IPS-20b (cell line): Measurements from ENCODE around the gene USP40.

Experiments
- H3K27ac ChIP-seq: one replicate; pipeline ENCODE4 v1.5.1; 2013; ENCODE audit warnings: low read length
- H3K27me3 ChIP-seq: 2 replicates; pipeline ENCODE4 v1.6.1; 2013; ENCODE audit warnings: mild to moderate bottlenecking, low read length, inconsistent platforms; ENCODE audit not compliant: insufficient read depth
- H3K36me3 ChIP-seq: 2 replicates; pipeline ENCODE4 v1.6.1; 2013; ENCODE audit warnings: low read depth, mild to moderate bottlenecking, inconsistent platforms, low read length, moderate library complexity; ENCODE audit not compliant: insufficient read depth
- H3K4me1 ChIP-seq: 2 replicates; pipeline ENCODE4 v1.6.1; 2013; ENCODE audit warnings: mild to moderate bottlenecking, control low read depth, inconsistent platforms, low read length, moderate library complexity; ENCODE audit not compliant: insufficient read depth
- H3K4me3 ChIP-seq: 2 replicates; pipeline ENCODE4 v1.5.1; 2013; ENCODE audit warnings: mild to moderate bottlenecking, low read length, inconsistent platforms
- H3K9ac ChIP-seq: 2 replicates; pipeline ENCODE4 v1.6.1; 2013; ENCODE audit warnings: low read depth, mild to moderate bottlenecking, inconsistent platforms, low read length, moderate library complexity
- H3K9me3 ChIP-seq: 2 replicates; pipeline ENCODE4 v1.6.1; 2013; ENCODE audit warnings: mild to moderate bottlenecking, low read depth, low read length, inconsistent platforms; ENCODE audit not compliant: insufficient read depth

USP40 gene

GRCh38 chr2:233461481-233461891 lies 105.1 kb downstream of the USP40 start:
- H3K27ac ChIP-seq = no peak overlapping the region
- no peak overlapping the region for H3K9ac ChIP-seq
- H3K36me3 ChIP-seq = peaks cover 54% of the 10 kb centered on the region
- no peak overlapping the region for H3K4me3 ChIP-seq
- no peaks in the 10 kb centered on the region for H3K9me3 ChIP-seq
- no peaks in the 10 kb centered on the region for H3K27me3 ChIP-seq
- no peaks in the 10 kb centered on the region for H3K4me1 ChIP-seq

GRCh38 chr2:233460726-233461441 lies 105.7 kb downstream of the USP40 start:
- Histone ChIP-seq H3K36me3 (peaks cover 54% of the 10 kb centered on the region), H3K9me3 (no peaks in the 10 kb centered on the region), H3K27me3 (no peaks in the 10 kb centered on the region), H3K27ac (no peak overlapping the region), H3K4me3 (no peak overlapping the region), H3K9ac (no peak overlapping the region), H3K4me1 (no peaks in the 10 kb centered on the region)

GRCh38 chr2:233459426-233459825 lies 107.2 kb downstream of the USP40 start:
- H3K36me3 ChIP-seq = peaks cover 65% of the 10 kb centered on the region
- H3K9me3 ChIP-seq = no peaks in the 10 kb centered on the region
- H3K27ac ChIP-seq = no peak overlapping the region
- H3K4me1 ChIP-seq = no peaks in the 10 kb centered on the region
- H3K9ac ChIP-seq = no peak overlapping the region
- no peaks in the 10 kb centered on the region for H3K27me3 ChIP-seq
- H3K4me3 ChIP-seq = no peak overlapping the region

GRCh38 chr2:233458826-233459225 lies 107.8 kb downstream of the USP40 start:
- Histone ChIP-seq H3K36me3 (peaks cover 61% of the 10 kb centered on the region), H3K9me3 (no peaks in the 10 kb centered on the region), H3K27me3 (no peaks in the 10 kb centered on the region), H3K9ac (no peak overlapping the region), H3K4me1 (no peaks in the 10 kb centered on the region), H3K4me3 (no peak overlapping the region), H3K27ac (no peak overlapping the region)

GRCh38 chr2:233458031-233458610 lies 108.5 kb downstream of the USP40 start:
- H3K9me3 ChIP-seq = no peaks in the 10 kb centered on the region
- H3K4me1 ChIP-seq = no peaks in the 10 kb centered on the region
- H3K27ac ChIP-seq = no peak overlapping the region
- no peak overlapping the region for H3K9ac ChIP-seq
- H3K36me3 ChIP-seq = peaks cover 62% of the 10 kb centered on the region
- no peak overlapping the region for H3K4me3 ChIP-seq
- H3K27me3 ChIP-seq = no peaks in the 10 kb centered on the region

- no peak overlapping the region for H3K9ac ChIP-seq
- no peak overlapping the region for H3K27ac ChIP-seq
- H3K36me3 ChIP-seq = peaks cover 61% of the 10 kb centered on the region
- no peaks in the 10 kb centered on the region for H3K27me3 ChIP-seq
- no peaks in the 10 kb centered on the region for H3K9me3 ChIP-seq
- no peak overlapping the region for H3K4me3 ChIP-seq
- no peaks in the 10 kb centered on the region for H3K4me1 ChIP-seq
These were observed 109.2 kb downstream of the USP40 start for GRCh38 chr2:233457356-233457755.

- Histone ChIP-seq H3K4me1 (no peaks in the 10 kb centered on the region), H3K9me3 (no peaks in the 10 kb centered on the region), H3K4me3 (no peak overlapping the region), H3K27ac (no peak overlapping the region), H3K27me3 (no peaks in the 10 kb centered on the region), H3K36me3 (peaks cover 61% of the 10 kb centered on the region), H3K9ac (no peak overlapping the region)
These were observed 109.6 kb downstream of the USP40 start for GRCh38 chr2:233456934-233457333.

- no peak overlapping the region for H3K9ac ChIP-seq
- H3K36me3 ChIP-seq = peaks cover 65% of the 10 kb centered on the region
- H3K9me3 ChIP-seq = no peaks in the 10 kb centered on the region
- no peak overlapping the region for H3K4me3 ChIP-seq
- H3K4me1 ChIP-seq = no peaks in the 10 kb centered on the region
- H3K27ac ChIP-seq = no peak overlapping the region
- H3K27me3 ChIP-seq = no peaks in the 10 kb centered on the region
These were observed 110.5 kb downstream of the USP40 start for GRCh38 chr2:233456111-233456510.

GRCh38 chr2:233455491-233455890 lies 111.1 kb downstream of the USP40 start:
- H3K36me3 ChIP-seq = peaks cover 65% of the 10 kb centered on the region
- H3K4me1 ChIP-seq = no peaks in the 10 kb centered on the region
- H3K9me3 ChIP-seq = no peaks in the 10 kb centered on the region
- H3K27me3 ChIP-seq = no peaks in the 10 kb centered on the region
- no peak overlapping the region for H3K4me3 ChIP-seq
- H3K27ac ChIP-seq = no peak overlapping the region
- no peak overlapping the region for H3K9ac ChIP-seq

- Histone ChIP-seq H3K4me3 (no peak overlapping the region), H3K4me1 (no peaks in the 10 kb centered on the region), H3K36me3 (peaks cover 61% of the 10 kb centered on the region), H3K27me3 (no peaks in the 10 kb centered on the region), H3K27ac (no peak overlapping the region), H3K9me3 (no peaks in the 10 kb centered on the region), H3K9ac (no peak overlapping the region)
These were observed 111.6 kb downstream of the USP40 start for GRCh38 chr2:233455006-233455405.

GRCh38 chr2:233453916-233454315 lies 112.7 kb downstream of the USP40 start:
- H3K4me1 ChIP-seq = no peaks in the 10 kb centered on the region
- peaks cover 67% of the 10 kb centered on the region for H3K36me3 ChIP-seq
- H3K27ac ChIP-seq = no peak overlapping the region
- no peak overlapping the region for H3K4me3 ChIP-seq
- no peak overlapping the region for H3K9ac ChIP-seq
- H3K9me3 ChIP-seq = no peaks in the 10 kb centered on the region
- no peaks in the 10 kb centered on the region for H3K27me3 ChIP-seq

- Histone ChIP-seq H3K9ac (no peak overlapping the region), H3K9me3 (no peaks in the 10 kb centered on the region), H3K4me1 (no peaks in the 10 kb centered on the region), H3K4me3 (no peak overlapping the region), H3K36me3 (peaks cover 67% of the 10 kb centered on the region), H3K27ac (no peak overlapping the region), H3K27me3 (no peaks in the 10 kb centered on the region)
These were observed 113.3 kb downstream of the USP40 start for GRCh38 chr2:233453111-233453915.
